ENCODE data around the gene HNRNPDL. TPM values are rescaled to one million over a fixed set of nuclear protein-coding genes. Genes with fewer than 3 reads are reported as not detected.

The HNRNPDL gene
- total and polyA plus RNA-seq, 4 experiments from 2014 or later, result 218 to 344 (median 300) TPM

Other genes starting within 250 kb of the HNRNPDL start
- gene HNRNPD, start 56.5 kb downstream of the HNRNPDL start, total RNA-seq, result 100 to 1,000 TPM; 234 to 247 TPM
- gene HNRNPD, start 56.5 kb downstream of the HNRNPDL start, polyA plus RNA-seq, result 100 to 1,000 TPM; 158 to 268 TPM
- gene ENOPH1, start 128 bp upstream of the HNRNPDL start, total RNA-seq, result 10 to 100 TPM; 26.1 TPM
- gene ENOPH1, start 128 bp upstream of the HNRNPDL start, polyA plus RNA-seq, result 10 to 100 TPM; 40.2 to 56.7 TPM
- not detected for gene TMEM150C, start 131.5 kb upstream of the HNRNPDL start, total RNA-seq
- under 1 TPM in 1 of 2 donors, not detected in 1; 0.07 TPM for gene TMEM150C, start 131.5 kb upstream of the HNRNPDL start, polyA plus RNA-seq

Data from CD4-positive, alpha-beta memory T cell (primary cell).